ENCODE results near the gene R3HDM2.

R3HDM2 gene

GRCh38 chr12:57430931-57431566 lies at the start of gene R3HDM2:
TSS of gene R3HDM2 (minus strand) at chr12:57431043. CDS start at chr12:57310428, 120,615 bp downstream.
- peak within 1 kb of the TSS; percentile 91 to 98 (median 95) for H3K27ac ChIP-seq
- peak within 1 kb of the TSS; percentile 79 to 98 (median 89) for H3K4me2 ChIP-seq
- peak within 1 kb of the TSS; percentile 59 to 80 (median 72) for H3K4me3 ChIP-seq
- H3K9me3 ChIP-seq (replicated peaks in 1 of 11), result no peaks in the 10 kb centered on the region
- peaks cover 19 to 42% (median 36%) of the 10 kb centered on the region in 10 experiments; a peak in 19 of 20 replicates for H3K4me1 ChIP-seq
- TF ChIP-seq Cebpa-rat (IDR thresholded peaks at IDR 0.05), result no peak
- H3K27me3 ChIP-seq, result no peaks in the 10 kb centered on the region
- H3K9ac ChIP-seq, result peak within 1 kb of the TSS; percentile 92 to 99 (median 95)
- peaks cover 0 to 8% (median 1%) of the 10 kb centered on the region in 11 experiments; a peak in 11 of 22 replicates for H3K36me3 ChIP-seq
- H4K20me1 ChIP-seq, result no peaks in the 10 kb centered on the region; a peak in 1 of 22 replicates

- no peak for TF ChIP-seq Cebpa-rat (IDR thresholded peaks at IDR 0.05)
- peaks cover 4 to 15% (median 10%) of the 10 kb centered on the region in 11 experiments; a peak in 19 of 22 replicates for H3K36me3 ChIP-seq
- peaks cover 50 to 65% (median 58%) of the 10 kb centered on the region in 10 experiments for H3K4me1 ChIP-seq
- H3K4me2 ChIP-seq, result peak within 1 kb of the TSS; percentile 97 to 100 (median 99)
- peak within 1 kb of the TSS; percentile 76 to 92 (median 84) for H3K27ac ChIP-seq
- H3K4me3 ChIP-seq, result peak within 1 kb of the TSS in 9 of 10 experiments; percentile 6 to 88 (median 40); a peak in 12 of 20 replicates
- H3K27me3 ChIP-seq, result no peaks in the 10 kb centered on the region; a peak in 3 of 22 replicates
- H3K9ac ChIP-seq, result peak within 1 kb of the TSS; percentile 50 to 91 (median 82); a peak in 21 of 22 replicates
- no peaks in the 10 kb centered on the region for H3K9me3 ChIP-seq (replicated peaks in 1 of 11)
- H4K20me1 ChIP-seq, result peaks cover 0 to 15% (median 3%) of the 10 kb centered on the region in 11 experiments; a peak in 9 of 22 replicates
Observed at GRCh38 chr12:57479376-57480115, 48.7 kb upstream of the R3HDM2 start, which contains the start of gene ARHGAP9. TSS of gene ARHGAP9 (minus strand) at chr12:57479866. CDS start at chr12:57479406, 460 bp downstream.

- TF ChIP-seq Cebpa-rat (IDR thresholded peaks at IDR 0.05), result no peak
Observed at GRCh38 chr12:57479043-57479375, 48.2 kb upstream of the R3HDM2 start.

GRCh38 chr12:57477710-57478681 lies 47.2 kb upstream of the R3HDM2 start:
- Histone ChIP-seq H3K27ac (peak overlapping the region; percentile 76 to 92 (median 84)), H3K9me3 (replicated peaks in 1 of 11) (no peaks in the 10 kb centered on the region), H3K4me2 (peak overlapping the region; percentile 97 to 100 (median 99)), H3K36me3 (peaks cover 13 to 30% (median 25%) of the 10 kb centered on the region in 11 experiments; a peak in 19 of 22 replicates), H3K4me1 (peaks cover 58 to 76% (median 66%) of the 10 kb centered on the region in 10 experiments), H3K27me3 (no peaks in the 10 kb centered on the region; a peak in 3 of 22 replicates), H3K9ac (peak overlapping the region; percentile 80 to 91 (median 83)), H4K20me1 (peaks cover 0 to 30% (median 10%) of the 10 kb centered on the region in 11 experiments; a peak in 10 of 22 replicates), H3K4me3 (peak overlapping the region; percentile 56 to 88 (median 74))
- no peak for TF ChIP-seq Cebpa-rat (IDR thresholded peaks at IDR 0.05)

More at GRCh38 chr12:57479043-57479375, 48.2 kb upstream of the R3HDM2 start:
- peaks cover 9 to 20% (median 15%) of the 10 kb centered on the region in 11 experiments; a peak in 19 of 22 replicates for H3K36me3 ChIP-seq
- H3K27me3 ChIP-seq, result no peaks in the 10 kb centered on the region; a peak in 3 of 22 replicates
- H3K4me3 ChIP-seq, result peak overlapping the region in 8 of 10 experiments; percentile 6 to 88 (median 58); a peak in 10 of 20 replicates
- H4K20me1 ChIP-seq, result peaks cover 0 to 20% (median 7%) of the 10 kb centered on the region in 11 experiments; a peak in 9 of 22 replicates
- H3K9ac ChIP-seq, result peak overlapping the region in 10 of 11 experiments; percentile 43 to 91 (median 73); a peak in 13 of 22 replicates
- no peaks in the 10 kb centered on the region for H3K9me3 ChIP-seq (replicated peaks in 1 of 11)
- peak overlapping the region; percentile 76 to 92 (median 84) for H3K27ac ChIP-seq
- H3K4me2 ChIP-seq, result peak overlapping the region; percentile 97 to 100 (median 99)
- peaks cover 55 to 70% (median 60%) of the 10 kb centered on the region in 10 experiments for H3K4me1 ChIP-seq

GRCh38 chr12:57476993-57477709 lies 46.3 kb upstream of the R3HDM2 start:
- peaks cover 17 to 39% (median 34%) of the 10 kb centered on the region in 11 experiments; a peak in 19 of 22 replicates for H3K36me3 ChIP-seq
- peak overlapping the region; percentile 80 to 91 (median 83) for H3K9ac ChIP-seq
- peaks cover 58 to 84% (median 68%) of the 10 kb centered on the region in 10 experiments for H3K4me1 ChIP-seq
- peak overlapping the region; percentile 76 to 92 (median 84) for H3K27ac ChIP-seq
- H3K4me2 ChIP-seq, result peak overlapping the region; percentile 97 to 100 (median 99)
- H3K4me3 ChIP-seq, result peak overlapping the region; percentile 56 to 88 (median 74)
- H3K27me3 ChIP-seq, result no peaks in the 10 kb centered on the region; a peak in 3 of 22 replicates
- no peaks in the 10 kb centered on the region for H3K9me3 ChIP-seq (replicated peaks in 1 of 11)
- H4K20me1 ChIP-seq, result peaks cover 0 to 39% (median 14%) of the 10 kb centered on the region in 11 experiments; a peak in 10 of 22 replicates
- no peak for TF ChIP-seq Cebpa-rat (IDR thresholded peaks at IDR 0.05)

GRCh38 chr12:57476162-57476992 lies 45.5 kb upstream of the R3HDM2 start:
- Histone ChIP-seq H3K9ac (peak overlapping the region; percentile 80 to 91 (median 83)), H3K27me3 (no peaks in the 10 kb centered on the region; a peak in 3 of 22 replicates), H3K4me2 (peak overlapping the region; percentile 97 to 100 (median 99)), H3K4me3 (peak overlapping the region; percentile 56 to 88 (median 74)), H3K36me3 (peaks cover 17 to 46% (median 41%) of the 10 kb centered on the region in 11 experiments; a peak in 19 of 22 replicates), H3K9me3 (replicated peaks in 1 of 11) (no peaks in the 10 kb centered on the region), H3K4me1 (peaks cover 58 to 85% (median 65%) of the 10 kb centered on the region in 10 experiments), H4K20me1 (peaks cover 0 to 47% (median 18%) of the 10 kb centered on the region in 11 experiments; a peak in 10 of 22 replicates), H3K27ac (peak overlapping the region; percentile 76 to 92 (median 84))
- no peak for TF ChIP-seq Cebpa-rat (IDR thresholded peaks at IDR 0.05)
